HepG2 (cell line): Measurements from ENCODE around the gene THRA. TPM values are rescaled to one million over a fixed set of nuclear protein-coding genes. Genes with fewer than 3 reads are reported as not detected.

Experiments used
- ARID3A ChIP-seq: IDR thresholded peaks from 2 replicates; pipeline ENCODE4 v1.6.1; 2012; ENCODE audit warnings: low read depth, low read length, improper control_type of control experiment
- ATF4 ChIP-seq, 2 experiments: fragments of 450-650 bp in 1 of 2; sonication (generic) in 1 of 2; formaldehyde crosslinking; IDR thresholded peaks; 2 replicates each; pipeline versions ENCODE4 v1.5.0 to v1.8.0; 2020 to 2022; ENCODE audit warnings: mild to moderate bottlenecking in 1 of 2, missing genetic modification reagents in 1 of 2
- CHCHD3 ChIP-seq: sonication (generic); formaldehyde crosslinking; IDR thresholded peaks from 2 replicates; pipeline ENCODE4 v1.8.0; 2022; ENCODE audit warnings: mild to moderate bottlenecking, missing genetic modification reagents, moderate library complexity
- DNMT1 ChIP-seq: sonication (generic); formaldehyde crosslinking; IDR thresholded peaks from 2 replicates; pipeline ENCODE4 v1.5.1; 2020; ENCODE audit warnings: mild to moderate bottlenecking, missing genetic modification reagents
- E2F2 ChIP-seq: sonication (generic); formaldehyde crosslinking; IDR thresholded peaks from 2 replicates; pipeline ENCODE4 v1.4.0; 2020; ENCODE audit warnings: missing genetic modification reagents, borderline replicate concordance
- ETS1 ChIP-seq: sonication (generic); formaldehyde crosslinking; IDR thresholded peaks from 2 replicates; pipeline ENCODE4 v1.4.0; 2020; ENCODE audit warnings: missing genetic modification reagents
- FOXP4 ChIP-seq: sonication (generic); formaldehyde crosslinking; IDR thresholded peaks from 2 replicates; pipeline ENCODE4 v1.4.0; 2020; ENCODE audit warnings: missing genetic modification reagents
- GABPB1 ChIP-seq: IDR thresholded peaks from 2 replicates; pipeline ENCODE4 v1.6.1; 2016; ENCODE audit warnings: mild to moderate bottlenecking, missing genetic modification reagents, moderate library complexity, missing compliant biosample characterization
- HDAC1 ChIP-seq: sonication (generic); formaldehyde crosslinking; IDR thresholded peaks from 2 replicates; pipeline ENCODE4 v1.5.1; 2020; ENCODE audit warnings: mild to moderate bottlenecking, missing genetic modification reagents
- KAT7 ChIP-seq: IDR thresholded peaks from 2 replicates; pipeline ENCODE4 v1.6.1; 2018; ENCODE audit warnings: borderline replicate concordance, missing compliant biosample characterization
- MATR3 ChIP-seq: sonication (generic); formaldehyde crosslinking; IDR thresholded peaks from 2 replicates; pipeline ENCODE4 v1.4.0; 2020; ENCODE audit warnings: missing genetic modification reagents
- MXD3 ChIP-seq: IDR thresholded peaks from 2 replicates; pipeline ENCODE4 v1.6.1; 2016; ENCODE audit warnings: mild to moderate bottlenecking, missing biosample characterization, missing genetic modification reagents
- NFE2 ChIP-seq: sonication (generic); formaldehyde crosslinking; IDR thresholded peaks from 2 replicates; pipeline ENCODE4 v1.4.0; 2020; ENCODE audit warnings: missing genetic modification reagents
- NFIB ChIP-seq: sonication (generic); formaldehyde crosslinking; IDR thresholded peaks from 2 replicates; pipeline ENCODE4 v1.9.0; 2021; ENCODE audit warnings: missing genetic modification reagents, mild to moderate bottlenecking, borderline replicate concordance
- NR2F1 ChIP-seq, 2 experiments: fragments of 450-650 bp in 1 of 2; formaldehyde crosslinking in 1 of 2; IDR thresholded peaks; 2 replicates each; pipeline versions ENCODE4 v1.5.0 to v1.6.1; 2016 to 2020; ENCODE audit warnings: mild to moderate bottlenecking in 1 of 2, missing compliant biosample characterization in 1 of 2, missing genetic modification reagents in 1 of 2, moderate library complexity in 1 of 2
- ONECUT2 ChIP-seq: sonication (generic); formaldehyde crosslinking; IDR thresholded peaks from 2 replicates; pipeline ENCODE4 v1.4.0; 2020; ENCODE audit warnings: missing genetic modification reagents
- RXRA ChIP-seq: sonication (generic); formaldehyde crosslinking; IDR thresholded peaks from 2 replicates; pipeline ENCODE4 v1.5.1; 2020; ENCODE audit warnings: missing genetic modification reagents
- ZNF451 ChIP-seq: sonication (generic); formaldehyde crosslinking; IDR thresholded peaks from 2 replicates; pipeline ENCODE4 v1.5.0; 2020; ENCODE audit warnings: mild to moderate bottlenecking, missing genetic modification reagents
- ZNF619 ChIP-seq: sonication (generic); formaldehyde crosslinking; IDR thresholded peaks from 2 replicates; pipeline ENCODE4 v1.4.0; 2020; ENCODE audit warnings: mild to moderate bottlenecking, missing genetic modification reagents
- ZNF7 ChIP-seq: IDR thresholded peaks from 2 replicates; pipeline ENCODE4 v1.6.1; 2016; ENCODE audit warnings: missing biosample characterization, missing genetic modification reagents
- ZNF788 ChIP-seq: sonication (generic); formaldehyde crosslinking; IDR thresholded peaks from 2 replicates; pipeline ENCODE4 v1.5.0; 2020; ENCODE audit warnings: mild to moderate bottlenecking, missing genetic modification reagents, borderline replicate concordance
- ZSCAN29 ChIP-seq: sonication (generic); formaldehyde crosslinking; conservative IDR thresholded peaks from 2 replicates; pipeline ENCODE4 v1.4.0; 2020; ENCODE audit warnings: mild to moderate bottlenecking, missing genetic modification reagents
- polyA plus RNA-seq, 8 experiments: library from polyadenylated mRNA; depleted of rRNA in 3 of 8; stranded (reverse) in 7 of 8; unstranded in 1 of 8; fragments of >200 nt; fragmentation: Illumina TruSeq in 4 of 8; extraction: Trizol in 4 of 8; gene quantifications; 2 replicates each; pipeline versions ENCODE4 v1.2.1 to v1.2.3, GENCODE V29; 2011 to 2016; ENCODE audit warnings: low read depth in 4 of 8, missing spikeins in 1 of 8, mixed read lengths in 1 of 8; ENCODE audit not compliant: insufficient read depth in 1 of 8
- total RNA-seq, 5 experiments: library from RNA; depleted of rRNA; stranded (reverse); fragments of >200 nt; fragmentation: Illumina TruSeq; extraction: Trizol; gene quantifications; 2 replicates each; pipeline ENCODE4 v1.2.3, GENCODE V29; 2016; ENCODE audit warnings: low read depth in 1 of 5

THRA gene
- total and polyA plus RNA-seq, 2 of the 13 experiments (the other 11 are each of a cell fraction or from before 2014, with no cell fraction given): 8.0 to 9.9 TPM

DNA sequence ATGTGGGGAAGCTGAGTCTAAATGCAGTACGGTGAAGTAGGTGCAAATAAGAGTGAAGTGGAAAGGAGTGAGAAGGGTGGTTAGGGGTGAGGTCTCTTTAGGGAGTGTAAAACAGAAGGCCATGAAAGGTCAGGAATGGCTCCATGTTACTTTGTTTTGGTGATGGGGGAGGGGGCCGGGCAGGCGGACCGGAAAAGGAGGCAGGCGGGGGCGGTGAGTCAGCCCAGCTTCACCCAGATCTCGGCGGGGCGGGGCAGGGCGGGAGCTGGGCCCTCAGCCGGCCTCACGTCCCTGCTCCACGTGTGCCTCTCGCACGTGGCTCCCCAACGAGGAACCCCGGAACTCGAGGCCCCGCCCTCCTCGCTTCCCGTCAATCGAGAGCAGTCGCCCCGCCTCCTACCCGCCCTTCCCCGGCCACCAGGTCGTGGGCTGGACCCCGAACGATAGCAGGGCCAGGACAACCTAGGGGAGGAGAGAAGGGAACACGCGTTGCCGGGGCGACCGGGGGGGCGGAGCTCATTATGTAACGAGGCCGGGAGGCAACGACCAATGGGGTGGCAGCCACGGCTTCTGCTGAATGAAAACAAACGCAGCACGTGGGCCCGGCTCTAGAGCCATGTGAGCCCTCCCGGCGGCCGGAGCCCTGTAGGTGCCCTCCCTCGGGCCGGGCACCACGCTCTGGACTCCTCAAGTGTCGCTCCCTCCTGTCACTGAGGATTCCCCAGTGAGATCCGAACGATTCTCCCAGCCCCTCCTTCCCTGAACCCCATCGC is 36.3 kb downstream of the THRA start (continued):
- TF ChIP-seq ZNF7 (CRISPR knock-in tag) (no peak), ATF4 (CRISPR knock-in tag; IDR thresholded peaks at IDR 0.05) (peak in 1 of 2 experiments; percentile 88; a peak in 2 of 4 replicates), DNMT1 (CRISPR knock-in tag) (peak; percentile 98), ZSCAN29 (peak; percentile 20; the same call in 1 of the 2 replicates), NFIB (CRISPR knock-in tag) (no peak), ZNF788 (CRISPR knock-in tag) (peak; percentile 99), ZNF619 (CRISPR knock-in tag) (no peak), FOXP4 (CRISPR knock-in tag) (peak; percentile 96), GABPB1 (CRISPR knock-in tag) (peak; percentile 95), NFE2 (CRISPR knock-in tag) (no peak), MATR3 (CRISPR knock-in tag) (no peak), NR2F1 (CRISPR knock-in tag; IDR thresholded peaks at IDR 0.05) (peak; percentile 69 to 72), CHCHD3 (no peak), ARID3A (0 out of 2 replicates have a peak, but pooled peaks have one; percentile 6), MXD3 (peak; percentile 100), RXRA (peak; percentile 98), KAT7 (CRISPR knock-in tag) (peak; percentile 98), E2F2 (CRISPR knock-in tag) (no peak), ONECUT2 (CRISPR knock-in tag) (no peak; the same call in 1 of the 2 replicates), HDAC1 (peak; percentile 100), ZNF451 (CRISPR knock-in tag) (peak; percentile 100), ETS1 (no peak)
